Lung (tissue), 12 donors: ENCODE measurements around the gene NTNG2. TPM values are rescaled to one million over a fixed set of nuclear protein-coding genes. Genes with fewer than 3 reads are reported as not detected.

Source experiments
- ATAC-seq: fragments of 200-7000 bp; cut with Tn5 transposase; one replicate; pipeline ENCODE4 v1.9.1; 2020; ENCODE audit warnings: moderate number of reproducible peaks; ENCODE audit not compliant: insufficient read depth, low FRiP score
- DNase-seq, 3 donors: peaks; one replicate each; pipeline ENCODE4 v3.0.0-alpha.2; 2013 to 2017
- H3K27ac ChIP-seq, 2 donors: one replicate each; pipeline ENCODE4 v1.5.1; 2013; ENCODE audit warnings: mild to moderate bottlenecking in 2 of 2, moderate library complexity in 2 of 2, control low read depth in 1 of 2, inconsistent platforms in 1 of 2, low read depth in 1 of 2, low read length in 1 of 2
- H3K27me3 ChIP-seq, 3 donors: one replicate each; pipeline ENCODE4 v1.5.1; 2013; ENCODE audit warnings: low read length in 2 of 3; ENCODE audit not compliant: control insufficient read depth in 3 of 3, insufficient read depth in 3 of 3
- H3K36me3 ChIP-seq, 4 donors: one replicate each; pipeline ENCODE4 v1.5.1; 2013; ENCODE audit warnings: low read length in 4 of 4, mild to moderate bottlenecking in 1 of 4, moderate library complexity in 1 of 4; ENCODE audit not compliant: control insufficient read depth in 4 of 4, insufficient read depth in 4 of 4
- H3K4me1 ChIP-seq, 5 donors: one replicate each; pipeline ENCODE4 v1.5.1; 2013; ENCODE audit warnings: low read length in 5 of 5, mild to moderate bottlenecking in 2 of 5, moderate library complexity in 1 of 5; ENCODE audit not compliant: control insufficient read depth in 5 of 5, insufficient read depth in 5 of 5
- H3K4me3 ChIP-seq: one replicate; pipeline ENCODE4 v1.5.1; 2013; ENCODE audit warnings: mild to moderate bottlenecking, control low read depth, moderate library complexity
- H3K9ac ChIP-seq, 2 donors: one replicate each; pipeline ENCODE4 v1.5.1; 2013; ENCODE audit warnings: low read length in 2 of 2, control low read depth in 1 of 2; ENCODE audit not compliant: insufficient read depth in 1 of 2
- H3K9me3 ChIP-seq, 4 donors: one replicate each; pipeline ENCODE4 v1.5.1; 2013; ENCODE audit warnings: low read length in 3 of 4, mild to moderate bottlenecking in 1 of 4, moderate library complexity in 1 of 4; ENCODE audit not compliant: control insufficient read depth in 4 of 4, insufficient read depth in 3 of 4
- CTCF ChIP-seq: IDR thresholded peaks from 2 replicates; pipeline ENCODE4 v1.5.1; 2012; ENCODE audit warnings: mild to moderate bottlenecking; ENCODE audit errors: control extremely low read depth, extremely low read depth
- WGBS, 2 donors: extraction: QIAGEN DNeasy Blood & Tissue Kit; methylation state at CpG; one replicate each; pipeline ENCODE4 v1.1.7; 2013; 5-methylcytosine and 5-hydroxymethylcytosine counted together
- polyA plus RNA-seq, 2 donors: library from polyadenylated mRNA; stranded (reverse); fragments of 200-250 nt; gene quantifications; one replicate each; pipeline ENCODE4 v1.2.1, GENCODE V29; 2013
- total RNA-seq, 2 donors: library from RNA; depleted of rRNA in 1 of 2; stranded (reverse); fragments of >200 nt in 1 of 2; gene quantifications; one replicate each; pipeline ENCODE4 v1.2.1, GENCODE V29; 2014 to 2021
- donor health status: control.
- donor health status: control.
- donor health status: Bipolar disorder and iron deficiency.
- donor health status: healthy.
- donor health status: DM: yes; HTN: yes; CAD: no.

Gene NTNG2
- total and polyA plus RNA-seq, 4 donors = 2.2 to 4.4 (median 2.5) TPM

- Histone ChIP-seq H3K36me3 (peaks cover 0 to 3% (median 0%) of the 10 kb centered on the region in 4 donors), H3K27ac (no peak overlapping the region), H3K4me1 (peaks cover 0 to 9% (median 0%) of the 10 kb centered on the region in 5 donors), H3K9me3 (peaks cover 0 to 6% (median 0%) of the 10 kb centered on the region in 4 donors), H3K9ac (no peak overlapping the region), H3K27me3 (no peaks in the 10 kb centered on the region), H3K4me3 (no peak overlapping the region)
- DNase-seq (no peak), ATAC-seq (no peak)
- no peak for TF ChIP-seq CTCF
- 47 to 51% methylated on average over 20 to 21 of the region's 21 CpGs for WGBS, 2 donors
Observed at GRCh38 chr9:132201780-132202703, 40.2 kb downstream of the NTNG2 start.

- Histone ChIP-seq H3K36me3 (no peaks in the 10 kb centered on the region), H3K9ac (no peak overlapping the region), H3K27me3 (no peaks in the 10 kb centered on the region), H3K27ac (no peak overlapping the region), H3K4me1 (peaks cover 0 to 9% (median 0%) of the 10 kb centered on the region in 5 donors), H3K9me3 (peaks cover 0 to 4% (median 0%) of the 10 kb centered on the region in 4 donors), H3K4me3 (no peak overlapping the region)
- DNase-seq (no peak), ATAC-seq (no peak)
- WGBS, 2 donors = 92 to 97% methylated on average over 3 of the region's 3 CpGs
- TF ChIP-seq CTCF = no peak
Observed at GRCh38 chr9:132204883-132205282, 43.0 kb downstream of the NTNG2 start.

GRCh38 chr9:132207215-132207614 lies 45.4 kb downstream of the NTNG2 start:
- H3K27me3 ChIP-seq = no peaks in the 10 kb centered on the region
- H3K4me1 ChIP-seq = peaks cover 0 to 2% (median 0%) of the 10 kb centered on the region in 5 donors
- no peaks in the 10 kb centered on the region for H3K36me3 ChIP-seq
- no peak overlapping the region for H3K4me3 ChIP-seq
- no peak for TF ChIP-seq CTCF
- peaks cover 0 to 4% (median 0%) of the 10 kb centered on the region in 4 donors for H3K9me3 ChIP-seq
- WGBS, 2 donors = 78 to 85% methylated on average over 14 of the region's 14 CpGs
- H3K27ac ChIP-seq = no peak overlapping the region
- DNase-seq (no peak), ATAC-seq (no peak)
- H3K9ac ChIP-seq = no peak overlapping the region
